Measurements from ENCODE around the gene UGGT2. TPM values are rescaled to one million over a fixed set of nuclear protein-coding genes. Genes with fewer than 3 reads are reported as not detected.
"Not testable (repeated sequence)": the region's sequence is repeated elsewhere in the genome, so short reads cannot be mapped to it uniquely, and the experiment has no call there.

The UGGT2 gene
- total RNA-seq, 2 experiments from 2014 or later = 0.26 TPM; not detected in 1

GRCh38 chr13:95781940-95782339 is 271.3 kb downstream of the UGGT2 start:
- H3K9me3 Mint-ChIP-seq; H3K4me3 Mint-ChIP-seq; DNase-seq; H3K27ac Mint-ChIP-seq; H3K27me3 Mint-ChIP-seq; intact Hi-C loops (cut with micrococcal nuclease); POLR2A ChIA-PET; H3K4me1 Mint-ChIP-seq (ENCODE audit: low read depth); CTCF ChIA-PET: not testable (repeated sequence)
- H3K36me3 Mint-ChIP-seq = peaks cover 16% of the 10 kb centered on the region

- H3K36me3 Mint-ChIP-seq = peaks cover 15% of the 10 kb centered on the region
- H3K9me3 Mint-ChIP-seq = peaks cover 2% of the 10 kb centered on the region
- CTCF ChIA-PET = interaction anchor here (0.8 to 1.6 kb wide), 2 partner anchors 24 to 157 kb away, joined by 3 to 4 read pairs; no protein-coding TSS in a partner anchor
- POLR2A ChIA-PET = no interaction called here
- no peak overlapping the region for H3K4me3 Mint-ChIP-seq
- H3K4me1 Mint-ChIP-seq (ENCODE audit: low read depth) = no peaks in the 10 kb centered on the region
- H3K27ac Mint-ChIP-seq = no peak overlapping the region
- intact Hi-C loops (cut with micrococcal nuclease) = no loop called here
- no peak for DNase-seq
- no peaks in the 10 kb centered on the region for H3K27me3 Mint-ChIP-seq
Observed at GRCh38 chr13:95781016-95781415, 272.2 kb downstream of the UGGT2 start.

GRCh38 chr13:95779522-95779921 is 273.7 kb downstream of the UGGT2 start:
- Mint-ChIP-seq H3K27me3 (no peaks in the 10 kb centered on the region), H3K4me3 (no peak overlapping the region), H3K9me3 (peaks cover 2% of the 10 kb centered on the region), H3K36me3 (peaks cover 18% of the 10 kb centered on the region), H3K4me1 (ENCODE audit: low read depth) (no peaks in the 10 kb centered on the region), H3K27ac (no peak overlapping the region)
- DNase-seq = no peak
- intact Hi-C loops (cut with micrococcal nuclease) = no loop called here
- CTCF ChIA-PET = no interaction called here
- POLR2A ChIA-PET = no interaction called here

- intact Hi-C loops (cut with micrococcal nuclease) = no loop called here
- ChIA-PET POLR2A (no interaction called here), CTCF (interaction anchor here (0.8 kb wide), 1 partner anchor 62 kb away, joined by 3 read pairs; no protein-coding TSS in a partner anchor)
- Mint-ChIP-seq H3K4me1 (ENCODE audit: low read depth) (peaks cover 5% of the 10 kb centered on the region), H3K9me3 (no peaks in the 10 kb centered on the region), H3K4me3 (no peak overlapping the region), H3K27me3 (no peaks in the 10 kb centered on the region), H3K36me3 (peaks cover 21% of the 10 kb centered on the region), H3K27ac (no peak overlapping the region)
- no peak for DNase-seq
Observed at GRCh38 chr13:95771905-95772304, 281.3 kb downstream of the UGGT2 start.

GRCh38 chr13:95763601-95764000 is 289.6 kb downstream of the UGGT2 start:
- ChIA-PET CTCF (no interaction called here), POLR2A (no interaction called here)
- no peak for DNase-seq
- Mint-ChIP-seq H3K4me3 (no peak overlapping the region), H3K27ac (no peak overlapping the region), H3K36me3 (peaks cover 22% of the 10 kb centered on the region), H3K27me3 (no peaks in the 10 kb centered on the region), H3K9me3 (no peaks in the 10 kb centered on the region), H3K4me1 (ENCODE audit: low read depth) (no peaks in the 10 kb centered on the region)
- intact Hi-C loops (cut with micrococcal nuclease) = no loop called here

- not testable (repeated sequence) for DNase-seq
Observed at GRCh38 chr13:95762626-95763025, 290.6 kb downstream of the UGGT2 start.

GRCh38 chr13:95756072-95756471 is 297.1 kb downstream of the UGGT2 start:
- Mint-ChIP-seq H3K4me3 (no peak overlapping the region), H3K27me3 (no peaks in the 10 kb centered on the region), H3K4me1 (ENCODE audit: low read depth) (peaks cover 7% of the 10 kb centered on the region), H3K27ac (peak overlapping the region; percentile 54), H3K36me3 (peaks cover 4% of the 10 kb centered on the region), H3K9me3 (no peaks in the 10 kb centered on the region)
- CTCF ChIA-PET = no interaction called here
- intact Hi-C loops (cut with micrococcal nuclease) = no loop called here
- no peak for DNase-seq
- POLR2A ChIA-PET = interaction anchor here (0.6 kb wide), 1 partner anchor 860 kb away, joined by 3 read pairs; no protein-coding TSS in a partner anchor

More at GRCh38 chr13:95762626-95763025, 290.6 kb downstream of the UGGT2 start:
- H3K4me1 Mint-ChIP-seq (ENCODE audit: low read depth); intact Hi-C loops (cut with micrococcal nuclease); H3K9me3 Mint-ChIP-seq; H3K4me3 Mint-ChIP-seq; H3K27me3 Mint-ChIP-seq; H3K27ac Mint-ChIP-seq; POLR2A ChIA-PET; CTCF ChIA-PET: not testable (repeated sequence)
- peaks cover 24% of the 10 kb centered on the region for H3K36me3 Mint-ChIP-seq

- Mint-ChIP-seq H3K27me3 (no peaks in the 10 kb centered on the region), H3K36me3 (peaks cover 6% of the 10 kb centered on the region), H3K9me3 (no peaks in the 10 kb centered on the region), H3K27ac (no peak overlapping the region), H3K4me3 (no peak overlapping the region), H3K4me1 (ENCODE audit: low read depth) (peaks cover 11% of the 10 kb centered on the region)
- DNase-seq = no peak
- intact Hi-C loops (cut with micrococcal nuclease) = no loop called here
- ChIA-PET CTCF (no interaction called here), POLR2A (no interaction called here)
Observed at GRCh38 chr13:95754069-95754468, 299.1 kb downstream of the UGGT2 start.

- intact Hi-C loops (cut with micrococcal nuclease) = no loop called here
- H3K27ac Mint-ChIP-seq = no peak overlapping the region
- H3K4me3 Mint-ChIP-seq = no peak overlapping the region
- H3K9me3 Mint-ChIP-seq = no peaks in the 10 kb centered on the region
- no peak for DNase-seq
- POLR2A ChIA-PET = no interaction called here
- peaks cover 11% of the 10 kb centered on the region for H3K4me1 Mint-ChIP-seq (ENCODE audit: low read depth)
- peaks cover 3% of the 10 kb centered on the region for H3K36me3 Mint-ChIP-seq
- CTCF ChIA-PET = interaction anchor here (0.6 kb wide), 1 partner anchor 49 kb away, joined by 5 read pairs; no protein-coding TSS in a partner anchor
- H3K27me3 Mint-ChIP-seq = no peaks in the 10 kb centered on the region
Observed at GRCh38 chr13:95752677-95753076, 300.5 kb downstream of the UGGT2 start.

Other genes starting within 250 kb of the UGGT2 start
- gene HS6ST3, start 36.7 kb upstream of the UGGT2 start, total RNA-seq = not detected

All from activated CD4-positive, alpha-beta memory T cell treated with anti-CD3 and anti-CD28 coated beads for 36 hours (primary cell).